HEK293 (cell line): ENCODE data around the gene SUSD2.

Experiments
- CTCF ChIA-PET: fragments of 350-600 bp; formaldehyde crosslinking; extraction: SDS; loops from one replicate; lab custom pipeline; 2021; ENCODE audit warnings: antibody characterized with exemption; lab: Yijun Ruan, JAX
- POLR2A ChIA-PET: fragments of 300-600 bp; formaldehyde crosslinking; extraction: SDS; loops from one replicate; lab custom pipeline; 2020; ENCODE audit warnings: antibody characterized with exemption, inconsistent platforms; lab: Yijun Ruan, JAX
- H3K27ac ChIP-seq: fragments of 200-500 bp; sonication (Bioruptor generic); 2 replicates; pipeline ENCODE4 v1.5.1; 2014; ENCODE audit warnings: low read depth, low read length, control low read depth, inconsistent platforms; ENCODE audit errors: extremely low read depth
- H3K36me3 ChIP-seq, 2 experiments: fragments of 200-500 bp in 1 of 2; sonication (Bioruptor generic) in 1 of 2; 1 replicate in 1 of 2; 2 replicates in 1 of 2; pipeline ENCODE4 v1.5.1; 2014 to 2017; ENCODE audit warnings: inconsistent platforms in 2 of 2, low read length in 2 of 2; ENCODE audit not compliant: control insufficient read depth in 2 of 2, insufficient read depth in 1 of 2
- H3K4me1 ChIP-seq: fragments of 200-500 bp; sonication (Bioruptor generic); 2 replicates; pipeline ENCODE4 v1.5.1; 2014; ENCODE audit warnings: mild to moderate bottlenecking, low read length, inconsistent platforms; ENCODE audit not compliant: control insufficient read depth, insufficient read depth
- H3K4me3 ChIP-seq: 2 replicates; pipeline ENCODE4 v1.5.1; 2011; ENCODE audit warnings: low read depth, mild to moderate bottlenecking, control low read depth, low read length, moderate library complexity
- H3K9me3 ChIP-seq: fragments of 200-500 bp; sonication (Bioruptor generic); 2 replicates; pipeline ENCODE4 v1.5.1; 2014; ENCODE audit warnings: low read depth, low read length, inconsistent platforms; ENCODE audit not compliant: control insufficient read depth, insufficient read depth
- OSR2 ChIP-seq: fragments of 450-650 bp; formaldehyde crosslinking; IDR thresholded peaks from 2 replicates; pipeline ENCODE4 v1.5.1; 2016; ENCODE audit warnings: missing biosample characterization, missing genetic modification characterization
- PBX3 ChIP-seq: sonication (generic); formaldehyde crosslinking; IDR thresholded peaks from 2 replicates; pipeline ENCODE4 v1.8.1; 2022; ENCODE audit warnings: mild to moderate bottlenecking, moderate library complexity, missing genetic modification reagents
- SP2 ChIP-seq: fragments of 450-650 bp; formaldehyde crosslinking; IDR thresholded peaks from 2 replicates; pipeline ENCODE4 v1.5.1; 2016; ENCODE audit warnings: missing biosample characterization, missing genetic modification characterization
- ZBTB11 ChIP-seq: fragments of 450-650 bp; formaldehyde crosslinking; conservative IDR thresholded peaks from 2 replicates; pipeline ENCODE4 v1.5.1; 2016; ENCODE audit warnings: low read depth, missing biosample characterization, missing genetic modification characterization
- ZNF112 ChIP-seq: fragments of 450-650 bp; formaldehyde crosslinking; IDR thresholded peaks from 2 replicates; pipeline ENCODE4 v1.5.0; 2017; ENCODE audit warnings: missing biosample characterization, missing genetic modification characterization
- ZNF169 ChIP-seq: fragments of 450-650 bp; formaldehyde crosslinking; IDR thresholded peaks from 2 replicates; pipeline ENCODE4 v1.5.1; 2016; ENCODE audit warnings: missing biosample characterization, missing genetic modification characterization
- ZNF174 ChIP-seq: fragments of 450-650 bp; formaldehyde crosslinking; IDR thresholded peaks from 2 replicates; pipeline ENCODE4 v1.5.0; 2017; ENCODE audit warnings: missing biosample characterization, mild to moderate bottlenecking, missing genetic modification characterization
- ZNF24 ChIP-seq: fragments of 450-650 bp; formaldehyde crosslinking; IDR thresholded peaks from 2 replicates; pipeline ENCODE4 v1.5.1; 2016; ENCODE audit warnings: missing biosample characterization, missing genetic modification characterization
- ZNF292 ChIP-seq: fragments of 450-650 bp; formaldehyde crosslinking; IDR thresholded peaks from 2 replicates; pipeline ENCODE4 v1.5.1; 2016; ENCODE audit warnings: low read depth, missing biosample characterization, missing genetic modification characterization, borderline replicate concordance
- ZNF362 ChIP-seq: fragments of 450-650 bp; formaldehyde crosslinking; IDR thresholded peaks from 2 replicates; pipeline ENCODE4 v1.5.1; 2016; ENCODE audit warnings: missing biosample characterization, missing genetic modification characterization
- ZNF449 ChIP-seq: fragments of 450-650 bp; formaldehyde crosslinking; IDR thresholded peaks from 2 replicates; pipeline ENCODE4 v1.5.1; 2017; ENCODE audit warnings: missing biosample characterization, mild to moderate bottlenecking, missing genetic modification characterization, moderate library complexity
- ZNF514 ChIP-seq: fragments of 450-650 bp; formaldehyde crosslinking; IDR thresholded peaks from 2 replicates; pipeline ENCODE4 v1.5.1; 2016; ENCODE audit warnings: missing biosample characterization, missing genetic modification characterization
- ZNF560 ChIP-seq: fragments of 450-650 bp; formaldehyde crosslinking; IDR thresholded peaks from 2 replicates; pipeline ENCODE4 v1.5.1; 2017; ENCODE audit warnings: missing biosample characterization, missing genetic modification characterization, borderline replicate concordance
- ZNF585B ChIP-seq: fragments of 450-650 bp; formaldehyde crosslinking; IDR thresholded peaks from 2 replicates; pipeline ENCODE4 v1.5.1; 2016; ENCODE audit warnings: missing biosample characterization, missing genetic modification characterization
- ZNF610 ChIP-seq: fragments of 450-650 bp; formaldehyde crosslinking; IDR thresholded peaks from 2 replicates; pipeline ENCODE4 v1.5.1; 2016; ENCODE audit warnings: missing biosample characterization, missing genetic modification characterization, borderline replicate concordance
- ZNF660 ChIP-seq: fragments of 450-650 bp; IDR thresholded peaks from 2 replicates; pipeline ENCODE4 v1.5.1; 2018; ENCODE audit warnings: missing biosample characterization, mild to moderate bottlenecking, missing genetic modification characterization
- ZNF701 ChIP-seq: fragments of 450-650 bp; formaldehyde crosslinking; IDR thresholded peaks from 2 replicates; pipeline ENCODE4 v1.5.1; 2016; ENCODE audit warnings: missing biosample characterization, missing genetic modification characterization
- ZNF785 ChIP-seq: fragments of 450-650 bp; formaldehyde crosslinking; IDR thresholded peaks from 2 replicates; pipeline ENCODE4 v1.5.1; 2016; ENCODE audit warnings: missing biosample characterization, missing genetic modification characterization
- ZSCAN18 ChIP-seq: fragments of 450-650 bp; formaldehyde crosslinking; IDR thresholded peaks from 2 replicates; pipeline ENCODE4 v1.5.1; 2016; ENCODE audit warnings: missing biosample characterization, missing genetic modification characterization
- TF ChIP-seq, protein P1 (sequence below): fragments of 450-650 bp; formaldehyde crosslinking; IDR thresholded peaks from 2 replicates; pipeline ENCODE4 v1.5.1; 2016; ENCODE audit warnings: missing biosample characterization, missing genetic modification characterization
- TF ChIP-seq, protein P2 (sequence below): fragments of 450-650 bp; formaldehyde crosslinking; IDR thresholded peaks from 2 replicates; pipeline ENCODE4 v1.5.1; 2016; ENCODE audit warnings: missing biosample characterization, missing genetic modification characterization

The SUSD2 gene

DNA sequence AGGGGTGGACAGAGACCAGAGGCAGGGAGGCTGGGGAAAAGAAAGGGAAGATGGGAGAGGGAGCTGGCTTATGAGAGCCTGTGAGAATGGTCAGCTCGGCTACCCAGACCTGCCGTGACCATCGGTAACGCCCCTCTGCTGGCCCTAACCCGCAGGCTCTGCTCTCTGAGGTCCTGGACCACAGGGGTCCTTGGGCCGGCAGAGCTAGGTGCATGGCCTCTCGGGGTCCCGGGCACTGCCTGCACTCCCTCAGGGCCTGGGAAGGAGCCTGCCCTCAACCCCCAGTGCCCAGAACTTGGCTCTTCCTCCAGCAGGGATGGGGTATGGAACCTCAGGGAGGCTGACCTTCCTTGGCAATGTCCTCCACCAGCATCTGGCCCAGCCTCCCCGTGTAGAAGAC, 50.4 kb downstream of the SUSD2 start (continued):
- TF ChIP-seq ZNF362 (tag by site-specific recombination) (no peak), OSR2 (no peak), ZNF112 (no peak), PBX3 (no peak), ZNF585B (tag by site-specific recombination) (no peak), ZNF701 (tag by site-specific recombination) (no peak), SP2 (tag by site-specific recombination) (no peak)
- TF ChIP-seq, protein P1, sequence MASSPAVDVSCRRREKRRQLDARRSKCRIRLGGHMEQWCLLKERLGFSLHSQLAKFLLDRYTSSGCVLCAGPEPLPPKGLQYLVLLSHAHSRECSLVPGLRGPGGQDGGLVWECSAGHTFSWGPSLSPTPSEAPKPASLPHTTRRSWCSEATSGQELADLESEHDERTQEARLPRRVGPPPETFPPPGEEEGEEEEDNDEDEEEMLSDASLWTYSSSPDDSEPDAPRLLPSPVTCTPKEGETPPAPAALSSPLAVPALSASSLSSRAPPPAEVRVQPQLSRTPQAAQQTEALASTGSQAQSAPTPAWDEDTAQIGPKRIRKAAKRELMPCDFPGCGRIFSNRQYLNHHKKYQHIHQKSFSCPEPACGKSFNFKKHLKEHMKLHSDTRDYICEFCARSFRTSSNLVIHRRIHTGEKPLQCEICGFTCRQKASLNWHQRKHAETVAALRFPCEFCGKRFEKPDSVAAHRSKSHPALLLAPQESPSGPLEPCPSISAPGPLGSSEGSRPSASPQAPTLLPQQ (tag by site-specific recombination), result no peak

GRCh38 chr22:24232124-24232523, 50.8 kb downstream of the SUSD2 start:
- no peak for TF ChIP-seq ZNF169 (tag by site-specific recombination)
- TF ChIP-seq ZNF610 (tag by site-specific recombination), result no peak
- TF ChIP-seq, protein P2, sequence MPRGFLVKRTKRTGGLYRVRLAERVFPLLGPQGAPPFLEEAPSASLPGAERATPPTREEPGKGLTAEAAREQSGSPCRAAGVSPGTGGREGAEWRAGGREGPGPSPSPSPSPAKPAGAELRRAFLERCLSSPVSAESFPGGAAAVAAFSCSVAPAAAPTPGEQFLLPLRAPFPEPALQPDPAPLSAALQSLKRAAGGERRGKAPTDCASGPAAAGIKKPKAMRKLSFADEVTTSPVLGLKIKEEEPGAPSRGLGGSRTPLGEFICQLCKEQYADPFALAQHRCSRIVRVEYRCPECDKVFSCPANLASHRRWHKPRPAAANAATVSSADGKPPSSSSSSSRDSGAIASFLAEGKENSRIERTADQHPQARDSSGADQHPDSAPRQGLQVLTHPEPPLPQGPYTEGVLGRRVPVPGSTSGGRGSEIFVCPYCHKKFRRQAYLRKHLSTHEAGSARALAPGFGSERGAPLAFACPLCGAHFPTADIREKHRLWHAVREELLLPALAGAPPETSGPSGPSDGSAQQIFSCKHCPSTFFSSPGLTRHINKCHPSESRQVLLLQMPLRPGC (tag by site-specific recombination), result no peak
- no peak for TF ChIP-seq ZBTB11
- TF ChIP-seq ZNF514 (tag by site-specific recombination), result no peak
- no peak for TF ChIP-seq ZNF701 (tag by site-specific recombination)
- TF ChIP-seq ZNF785 (tag by site-specific recombination), result no peak
- no peak for TF ChIP-seq ZNF449 (tag by site-specific recombination)
- no peak for TF ChIP-seq ZNF292 (tag by site-specific recombination)
- TF ChIP-seq ZNF24, result no peak
- TF ChIP-seq ZNF174 (tag by site-specific recombination), result no peak
- no peak for TF ChIP-seq ZNF560 (tag by site-specific recombination)
- no peak for TF ChIP-seq ZNF660 (tag by site-specific recombination)
- TF ChIP-seq ZSCAN18 (tag by site-specific recombination), result no peak
- no peaks in the 10 kb centered on the region for H3K4me1 ChIP-seq
- POLR2A ChIA-PET, result interaction anchor here (0.5 to 0.6 kb wide), 2 partner anchors 180 to 1066 kb away, joined by 3 to 5 read pairs; no protein-coding TSS in a partner anchor
- CTCF ChIA-PET, result interaction anchor here (0.9 to 1.6 kb wide), 4 partner anchors 9 to 15 kb away, joined by 3 to 5 read pairs (median 4); no protein-coding TSS in a partner anchor
- no peaks in the 10 kb centered on the region for H3K9me3 ChIP-seq
- H3K36me3 ChIP-seq, result no peaks in the 10 kb centered on the region
- H3K4me3 ChIP-seq, result no peak overlapping the region
- no peak overlapping the region for H3K27ac ChIP-seq
